ENCODE measurements around the gene MICAL3.

MICAL3 gene

DNA sequence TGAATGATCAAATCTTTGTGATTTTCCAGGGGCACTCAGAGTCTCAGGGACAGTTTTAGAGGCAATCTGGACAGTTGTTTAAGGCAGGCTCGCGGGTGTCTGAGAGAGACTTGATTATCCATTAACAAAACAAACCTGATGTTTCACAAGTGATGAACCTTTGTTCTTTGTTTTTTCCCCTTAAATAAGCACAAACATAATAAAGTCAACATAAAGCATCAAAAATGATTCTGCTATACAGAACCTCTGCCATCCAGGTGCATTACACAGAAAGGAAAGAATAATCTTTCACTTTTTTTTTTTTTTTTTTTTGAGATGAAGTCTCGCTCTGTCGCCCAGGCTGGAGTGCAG is 263.2 kb downstream of the MICAL3 start:
- TF ChIP-seq SIN3A (IDR thresholded peaks at IDR 0.05; ENCODE audit: borderline replicate concordance, insufficient read depth, low read length), result no peak
- no peak for TF ChIP-seq TAF1 (IDR thresholded peaks at IDR 0.05; ENCODE audit: borderline replicate concordance, insufficient read depth, low read length)
- TF ChIP-seq POLR2AphosphoS5 (IDR thresholded peaks at IDR 0.05; ENCODE audit: low read depth, low read length), result no peak
- TF ChIP-seq, protein P1, sequence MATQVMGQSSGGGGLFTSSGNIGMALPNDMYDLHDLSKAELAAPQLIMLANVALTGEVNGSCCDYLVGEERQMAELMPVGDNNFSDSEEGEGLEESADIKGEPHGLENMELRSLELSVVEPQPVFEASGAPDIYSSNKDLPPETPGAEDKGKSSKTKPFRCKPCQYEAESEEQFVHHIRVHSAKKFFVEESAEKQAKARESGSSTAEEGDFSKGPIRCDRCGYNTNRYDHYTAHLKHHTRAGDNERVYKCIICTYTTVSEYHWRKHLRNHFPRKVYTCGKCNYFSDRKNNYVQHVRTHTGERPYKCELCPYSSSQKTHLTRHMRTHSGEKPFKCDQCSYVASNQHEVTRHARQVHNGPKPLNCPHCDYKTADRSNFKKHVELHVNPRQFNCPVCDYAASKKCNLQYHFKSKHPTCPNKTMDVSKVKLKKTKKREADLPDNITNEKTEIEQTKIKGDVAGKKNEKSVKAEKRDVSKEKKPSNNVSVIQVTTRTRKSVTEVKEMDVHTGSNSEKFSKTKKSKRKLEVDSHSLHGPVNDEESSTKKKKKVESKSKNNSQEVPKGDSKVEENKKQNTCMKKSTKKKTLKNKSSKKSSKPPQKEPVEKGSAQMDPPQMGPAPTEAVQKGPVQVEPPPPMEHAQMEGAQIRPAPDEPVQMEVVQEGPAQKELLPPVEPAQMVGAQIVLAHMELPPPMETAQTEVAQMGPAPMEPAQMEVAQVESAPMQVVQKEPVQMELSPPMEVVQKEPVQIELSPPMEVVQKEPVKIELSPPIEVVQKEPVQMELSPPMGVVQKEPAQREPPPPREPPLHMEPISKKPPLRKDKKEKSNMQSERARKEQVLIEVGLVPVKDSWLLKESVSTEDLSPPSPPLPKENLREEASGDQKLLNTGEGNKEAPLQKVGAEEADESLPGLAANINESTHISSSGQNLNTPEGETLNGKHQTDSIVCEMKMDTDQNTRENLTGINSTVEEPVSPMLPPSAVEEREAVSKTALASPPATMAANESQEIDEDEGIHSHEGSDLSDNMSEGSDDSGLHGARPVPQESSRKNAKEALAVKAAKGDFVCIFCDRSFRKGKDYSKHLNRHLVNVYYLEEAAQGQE (IDR thresholded peaks at IDR 0.05; ENCODE audit: insufficient read depth in 1 of 2, low read depth in 2 of 2, low read length in 2 of 2), result no peak
- no peak for TF ChIP-seq FOXP2 (optimal IDR thresholded peaks at IDR 0.05; ENCODE audit: borderline replicate concordance, extremely low read depth, extremely low read length, insufficient read depth)

DNA sequence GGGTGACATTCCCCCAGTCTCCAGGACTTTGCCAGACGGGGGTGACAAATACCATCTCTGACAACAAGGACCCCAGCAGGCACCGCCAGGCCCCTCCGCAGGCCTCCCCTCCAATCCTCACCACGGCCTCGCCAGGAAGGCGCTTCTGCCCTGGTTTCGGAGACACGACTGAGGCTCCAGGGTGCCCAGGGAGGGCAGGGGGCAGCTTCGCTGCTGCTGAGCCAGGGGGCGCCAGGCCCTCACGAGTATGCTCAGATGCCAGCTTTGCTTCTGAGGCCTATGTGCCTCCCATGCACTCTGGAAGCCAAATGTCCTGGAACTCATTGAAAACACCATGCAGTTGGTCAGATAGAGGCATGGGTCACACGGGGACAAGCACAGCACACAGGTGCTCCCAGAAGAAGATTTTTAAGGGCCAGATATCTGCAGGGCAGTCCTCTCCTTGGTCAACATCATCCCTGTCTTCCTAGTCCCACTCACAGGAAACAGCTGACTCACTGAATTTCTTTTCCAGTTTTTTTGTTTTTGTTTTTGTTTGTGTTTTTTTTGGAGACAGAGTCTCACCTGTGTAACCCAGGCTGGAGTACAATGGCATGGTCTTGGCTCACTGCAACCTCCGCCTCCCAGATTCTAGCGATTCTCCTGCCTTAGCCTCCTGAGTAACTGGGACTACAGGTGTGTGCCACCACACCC is 270.0 kb downstream of the MICAL3 start:
- TF ChIP-seq POLR2AphosphoS5 (IDR thresholded peaks at IDR 0.05; ENCODE audit: low read depth, low read length) (no peak), TAF1 (IDR thresholded peaks at IDR 0.05; ENCODE audit: borderline replicate concordance, insufficient read depth, low read length) (no peak)

DNA sequence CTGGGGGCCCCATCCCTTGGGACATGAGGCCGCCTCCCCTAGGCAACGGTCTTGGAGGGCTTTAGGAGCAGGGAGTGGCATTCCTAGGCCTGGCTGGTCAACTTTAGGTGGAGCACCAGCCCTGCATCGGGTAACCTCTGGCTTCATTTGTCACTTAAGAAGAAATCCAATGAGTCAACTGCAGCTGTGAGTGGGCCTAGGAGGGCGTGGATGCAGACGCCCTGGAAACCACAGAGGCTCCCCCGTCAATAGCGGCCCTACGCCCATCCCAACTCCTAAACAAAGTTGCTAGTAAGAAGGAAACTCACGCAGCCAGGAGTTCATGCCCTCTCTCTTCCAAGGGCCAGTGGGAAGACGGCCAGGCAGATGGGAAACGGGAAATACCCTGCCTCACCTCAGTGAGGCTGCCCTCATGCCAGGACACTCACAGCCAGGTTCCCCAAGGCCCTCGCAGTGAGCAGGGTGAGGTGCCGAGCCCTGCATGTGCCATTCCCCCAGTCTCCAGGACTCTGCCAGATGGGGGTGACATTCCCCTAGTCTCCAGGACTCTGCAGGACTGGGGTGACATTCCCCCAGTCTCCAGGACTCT is 270.9 kb downstream of the MICAL3 start:
- no peak for TF ChIP-seq POLR2AphosphoS5 (IDR thresholded peaks at IDR 0.05; ENCODE audit: low read depth, low read length)
- TF ChIP-seq TAF1 (IDR thresholded peaks at IDR 0.05; ENCODE audit: borderline replicate concordance, insufficient read depth, low read length), result no peak
- TF ChIP-seq, protein P1 (IDR thresholded peaks at IDR 0.05; ENCODE audit: insufficient read depth in 1 of 2, low read depth in 2 of 2, low read length in 2 of 2), result no peak
- TF ChIP-seq FOXP2 (optimal IDR thresholded peaks at IDR 0.05; ENCODE audit: borderline replicate concordance, extremely low read depth, extremely low read length, insufficient read depth), result no peak
- TF ChIP-seq SIN3A (IDR thresholded peaks at IDR 0.05; ENCODE audit: borderline replicate concordance, insufficient read depth, low read length), result no peak

DNA sequence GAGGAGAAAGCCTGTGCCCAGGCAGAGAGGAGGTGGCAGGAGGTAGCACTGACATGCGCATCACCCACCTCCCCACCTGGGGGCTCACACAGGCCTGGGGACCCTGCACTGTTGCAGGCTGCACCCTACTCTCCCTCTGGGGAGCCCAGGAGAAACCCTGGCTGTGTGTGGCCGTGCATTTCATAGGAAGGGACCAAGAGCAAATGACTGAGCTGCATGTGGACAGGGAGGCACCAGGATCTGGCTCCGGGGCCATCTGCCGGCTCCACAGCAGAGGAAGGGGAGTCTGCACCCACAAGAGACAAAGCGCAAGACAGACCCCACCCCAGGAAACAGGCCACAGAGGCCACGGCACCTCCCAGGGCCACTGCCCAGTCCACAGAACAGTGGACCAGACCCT is 272.8 kb downstream of the MICAL3 start:
- TF ChIP-seq TAF1 (IDR thresholded peaks at IDR 0.05; ENCODE audit: borderline replicate concordance, insufficient read depth, low read length) (no peak), SIN3A (IDR thresholded peaks at IDR 0.05; ENCODE audit: borderline replicate concordance, insufficient read depth, low read length) (no peak), POLR2AphosphoS5 (IDR thresholded peaks at IDR 0.05; ENCODE audit: low read depth, low read length) (no peak), FOXP2 (optimal IDR thresholded peaks at IDR 0.05; ENCODE audit: borderline replicate concordance, extremely low read depth, extremely low read length, insufficient read depth) (no peak)
- TF ChIP-seq, protein P1 (IDR thresholded peaks at IDR 0.05; ENCODE audit: insufficient read depth in 1 of 2, low read depth in 2 of 2, low read length in 2 of 2), result no peak

DNA sequence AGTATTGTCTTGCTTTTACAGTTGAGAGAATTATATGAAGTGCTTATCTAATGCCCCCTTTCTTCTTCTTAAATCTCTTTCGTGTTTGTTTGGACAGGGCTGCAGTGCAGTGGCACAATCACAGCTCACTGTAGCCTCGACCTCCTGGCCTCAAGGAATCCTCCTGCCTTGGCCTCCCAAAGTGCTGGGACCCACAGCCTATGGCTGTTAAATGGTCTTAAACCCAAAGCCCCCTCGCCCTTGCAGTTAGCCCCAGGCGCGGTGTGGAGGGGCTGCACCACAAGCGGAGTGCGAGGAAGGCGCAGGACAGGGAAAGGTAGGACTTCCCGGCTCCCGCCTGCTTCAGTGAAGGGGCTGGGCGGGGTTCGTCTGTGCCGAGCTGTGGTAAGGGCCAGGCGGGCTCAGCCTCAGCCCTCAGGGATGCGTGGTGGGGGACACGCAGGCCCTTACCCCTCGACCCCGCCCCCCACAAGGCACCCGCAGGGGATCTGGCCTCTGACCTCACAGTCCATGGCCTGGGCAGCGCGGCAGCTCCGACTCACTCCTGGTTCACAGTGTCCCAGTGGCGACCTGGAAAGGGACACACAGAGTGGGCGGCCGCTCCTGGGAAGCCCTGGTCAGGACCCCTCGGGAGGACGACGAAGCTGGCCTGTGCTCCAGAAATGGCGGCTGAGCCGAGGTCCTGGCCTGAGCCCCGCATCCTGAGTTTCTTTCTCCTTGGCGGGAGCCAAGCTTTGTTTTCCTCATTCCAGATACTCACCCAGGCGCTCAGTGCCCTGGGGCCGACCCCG is 274.6 kb downstream of the MICAL3 start:
- TF ChIP-seq, protein P1 (IDR thresholded peaks at IDR 0.05; ENCODE audit: insufficient read depth in 1 of 2, low read depth in 2 of 2, low read length in 2 of 2), result no peak
- TF ChIP-seq FOXP2 (optimal IDR thresholded peaks at IDR 0.05; ENCODE audit: borderline replicate concordance, extremely low read depth, extremely low read length, insufficient read depth), result no peak

All from PFSK-1 (cell line).